BLaER1 treated with 17β-estradiol and CSF1 and Interleukin-3, amounts not matched to agents 10 nM and 100 nM (cell line): ENCODE measurements around the gene ZGLP1.

Experiments used
- H3K27ac ChIP-seq, 11 experiments: shearing (Covaris generic); formaldehyde crosslinking; 2 replicates each; pipeline ENCODE4 v1.8.1; 2022
- H3K27me3 ChIP-seq, 11 experiments: shearing (Covaris generic); formaldehyde crosslinking; 2 replicates each; pipeline ENCODE4 v1.8.1; 2022
- H3K36me3 ChIP-seq, 11 experiments: shearing (Covaris generic); formaldehyde crosslinking; 2 replicates each; pipeline ENCODE4 v1.8.1; 2022
- H3K4me1 ChIP-seq, 10 experiments: shearing (Covaris generic); formaldehyde crosslinking; 2 replicates each; pipeline ENCODE4 v1.8.1; 2022
- H3K4me2 ChIP-seq, 11 experiments: shearing (Covaris generic); formaldehyde crosslinking; 2 replicates each; pipeline ENCODE4 v1.8.1; 2022
- H3K4me3 ChIP-seq, 10 experiments: shearing (Covaris generic); formaldehyde crosslinking; 2 replicates each; pipeline ENCODE4 v1.8.1; 2022
- H3K9ac ChIP-seq, 11 experiments: shearing (Covaris generic); formaldehyde crosslinking; 2 replicates each; pipeline ENCODE4 v1.8.1; 2022
- H3K9me3 ChIP-seq, 11 experiments: shearing (Covaris generic); formaldehyde crosslinking; replicated peaks in 1 of 11; 2 replicates each; pipeline ENCODE4 v1.8.1; 2022
- H4K20me1 ChIP-seq, 11 experiments: shearing (Covaris generic); formaldehyde crosslinking; 2 replicates each; pipeline ENCODE4 v1.8.1; 2022
- Cebpa-rat ChIP-seq, 11 experiments: shearing (Covaris generic); IDR thresholded peaks; 2 replicates each; pipeline ENCODE4 v1.8.1; 2022

The ZGLP1 gene

GRCh38 chr19:10259162-10259905, 50.3 kb downstream of the ZGLP1 start:
- H3K36me3 ChIP-seq: peaks cover 48 to 60% (median 53%) of the 10 kb centered on the region in 11 experiments
- H3K9me3 ChIP-seq: no peaks in the 10 kb centered on the region
- 0 out of 22 replicates have a peak overlapping the region, but pooled peaks of 2 of the 11 experiments have one; percentile 5 to 18 for H3K9ac ChIP-seq
- no peaks in the 10 kb centered on the region for H3K27me3 ChIP-seq
- H3K4me1 ChIP-seq: peaks cover 0 to 28% (median 15%) of the 10 kb centered on the region in 10 experiments; a peak in 13 of 20 replicates
- no peak overlapping the region for H3K4me2 ChIP-seq
- TF ChIP-seq Cebpa-rat (IDR thresholded peaks at IDR 0.05): no peak
- no peak overlapping the region for H3K27ac ChIP-seq
- no peak overlapping the region for H3K4me3 ChIP-seq
- peaks cover 0 to 54% (median 28%) of the 10 kb centered on the region in 11 experiments; a peak in 17 of 22 replicates for H4K20me1 ChIP-seq

- H3K9me3 ChIP-seq: no peaks in the 10 kb centered on the region
- H4K20me1 ChIP-seq: peaks cover 0 to 66% (median 37%) of the 10 kb centered on the region in 11 experiments; a peak in 18 of 22 replicates
- TF ChIP-seq Cebpa-rat (IDR thresholded peaks at IDR 0.05): no peak
- no peak overlapping the region for H3K9ac ChIP-seq
- H3K27ac ChIP-seq: no peak overlapping the region
- peaks cover 5 to 39% (median 24%) of the 10 kb centered on the region in 10 experiments for H3K4me1 ChIP-seq
- H3K36me3 ChIP-seq: peaks cover 54 to 71% (median 63%) of the 10 kb centered on the region in 11 experiments
- no peaks in the 10 kb centered on the region for H3K27me3 ChIP-seq
- no peak overlapping the region for H3K4me3 ChIP-seq
- no peak overlapping the region for H3K4me2 ChIP-seq
These were observed 51.4 kb downstream of the ZGLP1 start for GRCh38 chr19:10258080-10258710.

GRCh38 chr19:10256970-10257615, 52.5 kb downstream of the ZGLP1 start:
- TF ChIP-seq Cebpa-rat (IDR thresholded peaks at IDR 0.05): no peak

GRCh38 chr19:10256551-10256950, 53.1 kb downstream of the ZGLP1 start:
- Histone ChIP-seq H3K36me3 (peaks cover 54 to 74% (median 63%) of the 10 kb centered on the region in 11 experiments), H3K9me3 (no peaks in the 10 kb centered on the region), H3K4me1 (peaks cover 13 to 42% (median 27%) of the 10 kb centered on the region in 10 experiments), H4K20me1 (peaks cover 0 to 74% (median 37%) of the 10 kb centered on the region in 11 experiments; a peak in 19 of 22 replicates), H3K4me2 (no peak overlapping the region), H3K4me3 (no peak overlapping the region), H3K27ac (no peak overlapping the region), H3K9ac (no peak overlapping the region), H3K27me3 (no peaks in the 10 kb centered on the region)
- no peak for TF ChIP-seq Cebpa-rat (IDR thresholded peaks at IDR 0.05)

More at GRCh38 chr19:10256970-10257615, 52.5 kb downstream of the ZGLP1 start:
- Histone ChIP-seq H3K4me2 (no peak overlapping the region), H4K20me1 (peaks cover 0 to 74% (median 37%) of the 10 kb centered on the region in 11 experiments; a peak in 19 of 22 replicates), H3K9ac (no peak overlapping the region), H3K36me3 (peaks cover 54 to 74% (median 63%) of the 10 kb centered on the region in 11 experiments), H3K27me3 (no peaks in the 10 kb centered on the region), H3K27ac (no peak overlapping the region), H3K4me1 (peaks cover 13 to 47% (median 29%) of the 10 kb centered on the region in 10 experiments), H3K9me3 (no peaks in the 10 kb centered on the region), H3K4me3 (no peak overlapping the region)

- H3K4me3 ChIP-seq: no peak overlapping the region
- H3K4me2 ChIP-seq: no peak overlapping the region
- no peaks in the 10 kb centered on the region for H3K27me3 ChIP-seq
- H4K20me1 ChIP-seq: peaks cover 0 to 70% (median 37%) of the 10 kb centered on the region in 11 experiments; a peak in 19 of 22 replicates
- no peak for TF ChIP-seq Cebpa-rat (IDR thresholded peaks at IDR 0.05)
- H3K27ac ChIP-seq: no peak overlapping the region
- peaks cover 54 to 71% (median 62%) of the 10 kb centered on the region in 11 experiments for H3K36me3 ChIP-seq
- no peak overlapping the region; a peak in 1 of 22 replicates for H3K9ac ChIP-seq
- no peaks in the 10 kb centered on the region for H3K9me3 ChIP-seq
- peaks cover 21 to 39% (median 31%) of the 10 kb centered on the region in 10 experiments for H3K4me1 ChIP-seq
These were observed 54.3 kb downstream of the ZGLP1 start for GRCh38 chr19:10255358-10255757.
